PC-9 (cell line): ENCODE measurements around the gene SAFB2. TPM values are rescaled to one million over a fixed set of nuclear protein-coding genes. Genes with fewer than 3 reads are reported as not detected.

Experiments used
- BruUV-seq: library from RNA; stranded (reverse); fragments of 400-500 nt; replicated peaks from 2 replicates; lab custom pipeline; 2021; lab: Mats Ljungman, UMichigan
- CTCF ChIA-PET: fragments of 300-600 bp; sonication (Branson Sonifier 250); formaldehyde crosslinking; loops from one replicate; lab custom pipeline; 2022; ENCODE audit warnings: antibody characterized with exemption; lab: Charles Lee
- POLR2A ChIA-PET: fragments of 300-600 bp; sonication (Branson Sonifier 250); formaldehyde crosslinking; loops from one replicate; lab custom pipeline; 2022; ENCODE audit warnings: antibody characterized with exemption; ENCODE audit not compliant: unreplicated experiment; lab: Charles Lee
- DNase-seq, 2 experiments: peaks; one replicate each; pipeline versions ENCODE4 v3.0.0 to v3.0.0-alpha.2; 2015 to 2022; ENCODE audit warnings: mixed read lengths in 1 of 2
- H2AFZ ChIP-seq: fragments of 200-600 bp; sonication (generic); 2 replicates; pipeline ENCODE4 v1.8.1; 2017; ENCODE audit warnings: antibody characterized with exemption
- H3F3A ChIP-seq: fragments of 200-600 bp; sonication (generic); 2 replicates; pipeline ENCODE4 v1.8.1; 2017; ENCODE audit warnings: antibody characterized with exemption, mild to moderate bottlenecking, low read depth; ENCODE audit not compliant: insufficient read depth
- H3K27ac ChIP-seq: fragments of 200-600 bp; sonication (generic); 2 replicates; pipeline ENCODE4 v1.6.1; 2016; ENCODE audit warnings: mixed run types
- H3K27me3 ChIP-seq: fragments of 200-600 bp; sonication (generic); 2 replicates; pipeline ENCODE4 v1.6.1; 2016; ENCODE audit warnings: low read depth, mixed run types; ENCODE audit not compliant: insufficient read depth
- H3K36me3 ChIP-seq: fragments of 200-600 bp; sonication (generic); 2 replicates; pipeline ENCODE4 v1.6.1; 2016; ENCODE audit warnings: low read depth, mixed run types
- H3K4me1 ChIP-seq: fragments of 200-600 bp; sonication (generic); replicated peaks from 2 replicates; pipeline ENCODE4 v1.6.1; 2016; ENCODE audit warnings: mixed run types; ENCODE audit not compliant: insufficient read depth
- H3K4me2 ChIP-seq: fragments of 200-600 bp; sonication (generic); 2 replicates; pipeline ENCODE4 v1.6.1; 2017; ENCODE audit warnings: mixed run types
- H3K4me3 ChIP-seq: fragments of 200-600 bp; sonication (generic); 2 replicates; pipeline ENCODE4 v1.6.1; 2016; ENCODE audit warnings: mixed run types
- H3K79me2 ChIP-seq: fragments of 200-600 bp; sonication (generic); 2 replicates; pipeline ENCODE4 v1.6.1; 2017; ENCODE audit warnings: low read depth, mixed run types
- H3K9me2 ChIP-seq: fragments of 200-600 bp; sonication (generic); 2 replicates; pipeline ENCODE4 v1.8.1; 2017; ENCODE audit warnings: mild to moderate bottlenecking; ENCODE audit not compliant: insufficient read depth
- H3K9me3 ChIP-seq: fragments of 200-600 bp; sonication (generic); 2 replicates; pipeline ENCODE4 v1.8.1; 2016; ENCODE audit warnings: low read depth; ENCODE audit not compliant: insufficient read depth
- H4K20me1 ChIP-seq: fragments of 200-600 bp; sonication (generic); 2 replicates; pipeline ENCODE4 v1.8.1; 2017; ENCODE audit not compliant: insufficient read depth
- EZH2 ChIP-seq: fragments of 200-600 bp; sonication (generic); IDR thresholded peaks from 2 replicates; pipeline ENCODE4 v1.8.0; 2017; ENCODE audit warnings: antibody characterized with exemption, low read depth
- intact Hi-C: fragments of 100-400 bp; cut with micrococcal nuclease; formaldehyde crosslinking; loops from one replicate; pipeline ENCODE4 v1.10.0; 2022; ENCODE audit not compliant: unreplicated experiment
- total RNA-seq: library from RNA; stranded (reverse); gene quantifications from 2 replicates; pipeline ENCODE4 v1.2.3, GENCODE V29; 2021
- TF ChIP-seq, protein P1 (sequence below): fragments of 200-600 bp; sonication (generic); conservative IDR thresholded peaks from 2 replicates; pipeline ENCODE4 v1.6.1; 2017; ENCODE audit warnings: mixed run types, antibody characterized with exemption, mild to moderate bottlenecking, moderate library complexity

SAFB2 gene
- total RNA-seq, 1 experiment from 2014 or later = 43.1 TPM

DNA sequence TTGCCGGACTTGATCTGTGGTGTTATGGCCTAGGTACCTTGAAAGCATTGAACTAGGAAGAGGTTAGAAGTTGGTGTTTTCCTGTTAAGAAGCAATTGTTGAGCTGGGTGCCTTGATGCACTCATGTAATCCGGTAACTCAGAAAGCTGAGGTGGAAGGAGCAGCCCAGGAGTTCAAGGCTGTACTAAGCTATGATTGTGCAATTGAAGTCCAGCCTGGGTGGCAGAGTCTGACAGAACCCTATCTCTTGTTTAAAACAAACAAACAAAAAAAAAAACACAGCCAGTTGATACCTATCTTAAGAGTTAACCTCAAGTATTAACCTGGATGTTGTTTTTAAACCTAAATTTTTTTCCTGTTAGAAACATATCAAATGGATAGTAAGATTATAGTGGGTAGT lies 19.6 kb upstream of the SAFB2 start:
- Histone ChIP-seq H3K9me3 (no peaks in the 10 kb centered on the region), H3K27me3 (no peaks in the 10 kb centered on the region), H3K4me2 (no peak overlapping the region), H3K79me2 (peaks cover 78% of the 10 kb centered on the region), H3K9me2 (no peaks in the 10 kb centered on the region), H4K20me1 (peaks cover 64% of the 10 kb centered on the region), H3K27ac (no peak overlapping the region), H3K4me3 (no peak overlapping the region), H2AFZ (no peak overlapping the region), H3K4me1 (no peaks in the 10 kb centered on the region), H3K36me3 (no peaks in the 10 kb centered on the region), H3F3A (no peaks in the 10 kb centered on the region)
- intact Hi-C loops = no loop called here
- TF ChIP-seq, protein P1, sequence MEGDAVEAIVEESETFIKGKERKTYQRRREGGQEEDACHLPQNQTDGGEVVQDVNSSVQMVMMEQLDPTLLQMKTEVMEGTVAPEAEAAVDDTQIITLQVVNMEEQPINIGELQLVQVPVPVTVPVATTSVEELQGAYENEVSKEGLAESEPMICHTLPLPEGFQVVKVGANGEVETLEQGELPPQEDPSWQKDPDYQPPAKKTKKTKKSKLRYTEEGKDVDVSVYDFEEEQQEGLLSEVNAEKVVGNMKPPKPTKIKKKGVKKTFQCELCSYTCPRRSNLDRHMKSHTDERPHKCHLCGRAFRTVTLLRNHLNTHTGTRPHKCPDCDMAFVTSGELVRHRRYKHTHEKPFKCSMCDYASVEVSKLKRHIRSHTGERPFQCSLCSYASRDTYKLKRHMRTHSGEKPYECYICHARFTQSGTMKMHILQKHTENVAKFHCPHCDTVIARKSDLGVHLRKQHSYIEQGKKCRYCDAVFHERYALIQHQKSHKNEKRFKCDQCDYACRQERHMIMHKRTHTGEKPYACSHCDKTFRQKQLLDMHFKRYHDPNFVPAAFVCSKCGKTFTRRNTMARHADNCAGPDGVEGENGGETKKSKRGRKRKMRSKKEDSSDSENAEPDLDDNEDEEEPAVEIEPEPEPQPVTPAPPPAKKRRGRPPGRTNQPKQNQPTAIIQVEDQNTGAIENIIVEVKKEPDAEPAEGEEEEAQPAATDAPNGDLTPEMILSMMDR = no peak
- no peak for TF ChIP-seq EZH2
- ChIA-PET CTCF (no interaction called here), POLR2A (no interaction called here)
- BruUV-seq = no TSS peak
- no peak for DNase-seq

DNA sequence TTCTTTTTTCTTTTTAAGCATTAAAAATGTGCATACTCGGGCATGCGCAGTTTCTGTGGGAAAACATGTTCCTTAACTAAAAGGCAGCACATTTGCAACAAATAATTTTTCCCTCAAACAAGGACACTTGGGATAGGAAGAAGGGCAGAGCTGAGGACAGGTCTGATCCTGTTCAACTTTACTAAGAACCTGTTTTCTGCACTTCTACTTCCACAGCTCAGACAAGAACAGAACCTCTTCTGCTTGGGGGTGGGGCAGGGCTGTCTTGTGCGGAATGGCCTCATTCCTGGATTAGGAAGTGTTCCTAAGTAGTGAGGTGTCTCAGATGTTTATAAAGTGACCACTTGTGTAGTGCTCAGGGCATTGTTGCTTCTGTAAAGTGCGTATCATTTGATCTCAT lies 18.6 kb upstream of the SAFB2 start:
- Histone ChIP-seq H3K27me3 (no peaks in the 10 kb centered on the region), H3K4me2 (no peak overlapping the region), H3K9me3 (no peaks in the 10 kb centered on the region), H3K79me2 (peaks cover 76% of the 10 kb centered on the region), H3K9me2 (no peaks in the 10 kb centered on the region), H3K36me3 (no peaks in the 10 kb centered on the region), H3F3A (no peaks in the 10 kb centered on the region), H2AFZ (no peak overlapping the region), H3K4me1 (no peaks in the 10 kb centered on the region), H3K27ac (no peak overlapping the region), H3K4me3 (no peak overlapping the region), H4K20me1 (peaks cover 75% of the 10 kb centered on the region)
- POLR2A ChIA-PET = no interaction called here
- DNase-seq = no peak
- no peak for TF ChIP-seq EZH2
- TF ChIP-seq, protein P1 = no peak
- BruUV-seq = no TSS peak
- CTCF ChIA-PET = no interaction called here
- intact Hi-C loops = no loop called here

DNA sequence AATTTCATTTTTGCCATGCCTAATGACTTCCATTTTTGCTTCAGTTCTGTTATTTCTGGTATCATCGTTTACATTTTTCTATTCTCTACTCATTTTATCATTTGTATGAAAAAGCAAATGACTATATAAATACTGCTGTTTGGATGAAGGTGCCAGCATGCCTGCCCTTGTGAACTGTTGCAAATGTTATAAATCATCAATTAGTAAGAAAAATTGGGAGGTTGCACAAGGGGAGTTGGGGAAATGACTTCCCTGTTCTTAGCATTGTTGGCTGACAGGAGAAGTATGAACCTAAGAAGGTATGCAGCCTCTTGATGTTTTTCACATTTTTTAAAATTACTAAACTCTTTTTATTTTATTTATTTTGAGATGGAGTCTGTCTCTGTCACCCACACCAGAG lies 15.4 kb upstream of the SAFB2 start:
- BruUV-seq = no TSS peak
- no peak overlapping the region for H2AFZ ChIP-seq
- ChIA-PET CTCF (no interaction called here), POLR2A (no interaction called here)
- H4K20me1 ChIP-seq = peaks cover 89% of the 10 kb centered on the region
- H3K4me1 ChIP-seq = no peaks in the 10 kb centered on the region
- H3K4me2 ChIP-seq = no peak overlapping the region
- no peaks in the 10 kb centered on the region for H3K9me2 ChIP-seq
- H3K36me3 ChIP-seq = no peaks in the 10 kb centered on the region
- no peak for TF ChIP-seq EZH2
- TF ChIP-seq, protein P1 = no peak
- no peaks in the 10 kb centered on the region for H3F3A ChIP-seq
- H3K27me3 ChIP-seq = no peaks in the 10 kb centered on the region
- intact Hi-C loops = no loop called here
- H3K9me3 ChIP-seq = no peaks in the 10 kb centered on the region
- DNase-seq = no peak
- H3K27ac ChIP-seq = no peak overlapping the region
- H3K79me2 ChIP-seq = peaks cover 85% of the 10 kb centered on the region
- H3K4me3 ChIP-seq = no peak overlapping the region
